H1 (cell line): ENCODE measurements around the gene IFI27L1. TPM values are rescaled to one million over a fixed set of nuclear protein-coding genes. Genes with fewer than 3 reads are reported as not detected.

Source experiments
- CTCF ChIA-PET: fragments of 300-600 bp; sonication (Branson Sonifier 250); formaldehyde crosslinking; loops from one replicate; lab custom pipeline; 2021; ENCODE audit not compliant: partially characterized antibody; lab: Charles Lee
- POLR2A ChIA-PET: fragments of 300-600 bp; sonication (Branson Sonifier 250); formaldehyde crosslinking; loops from one replicate; lab custom pipeline; 2021; ENCODE audit warnings: inconsistent platforms; ENCODE audit not compliant: partially characterized antibody; lab: Charles Lee
- DNase-seq, 2 experiments: peaks; one replicate each; pipeline versions ENCODE4 v3.0.0 to v3.0.0-alpha.2; 2010 to 2022; ENCODE audit warnings: low spot score in 2 of 2, low read depth in 1 of 2, mixed read lengths in 1 of 2
- FAIRE-seq: peaks from 2 replicates; lab custom pipeline; 2011; peaks lifted over from hg19 to GRCh38; lab: Jason Lieb, UNC
- H2AFZ ChIP-seq: 2 replicates; pipeline ENCODE4 v1.8.1; 2012; ENCODE audit warnings: low read length, inconsistent platforms
- H2AK5ac ChIP-seq: 2 replicates; pipeline ENCODE4 v1.6.1; 2013; ENCODE audit warnings: low read depth, low read length
- H2BK120ac ChIP-seq: replicated peaks from 2 replicates; pipeline ENCODE3; 2013; ENCODE audit warnings: low read depth, low read length, inconsistent platforms
- H2BK12ac ChIP-seq: 2 replicates; pipeline ENCODE4 v1.6.1; 2013; ENCODE audit warnings: low read depth, low read length
- H2BK15ac ChIP-seq: 2 replicates; pipeline ENCODE4 v1.6.1; 2013; ENCODE audit warnings: low read length
- H2BK20ac ChIP-seq: 2 replicates; pipeline ENCODE4 v1.6.1; 2013; ENCODE audit warnings: low read length
- H2BK5ac ChIP-seq: 2 replicates; pipeline ENCODE4 v1.6.1; 2013; ENCODE audit warnings: low read depth, low read length
- H3K14ac ChIP-seq: 2 replicates; pipeline ENCODE4 v1.6.1; 2013; ENCODE audit warnings: inconsistent platforms; ENCODE audit not compliant: insufficient read length
- H3K18ac ChIP-seq: 2 replicates; pipeline ENCODE4 v1.6.1; 2013; ENCODE audit warnings: low read length; ENCODE audit errors: extremely low read depth
- H3K23ac ChIP-seq: 2 replicates; pipeline ENCODE4 v1.6.1; 2013; ENCODE audit warnings: inconsistent platforms; ENCODE audit not compliant: insufficient read length
- H3K23me2 ChIP-seq: 2 replicates; pipeline ENCODE4 v1.6.1; 2013; ENCODE audit warnings: low read depth, low read length
- H3K27ac ChIP-seq: 2 replicates; pipeline ENCODE4 v1.6.1; 2011; ENCODE audit warnings: low read depth, low read length, inconsistent platforms
- H3K27me3 ChIP-seq, 4 experiments: replicated peaks in 1 of 4; 1 replicate in 1 of 4; 2 replicates in 3 of 4; pipeline versions ENCODE4 v1.6.1 to v1.8.1; 2011 to 2013; ENCODE audit warnings: low read length in 3 of 4, mild to moderate bottlenecking in 3 of 4, inconsistent platforms in 2 of 4, mixed read lengths in 2 of 4, moderate library complexity in 1 of 4; ENCODE audit not compliant: control insufficient read depth in 3 of 4, insufficient read depth in 3 of 4; ENCODE audit errors: extremely low read depth in 1 of 4
- H3K36me3 ChIP-seq, 4 experiments: 2 replicates each; pipeline versions ENCODE4 v1.6.1 to v1.8.1; 2011 to 2013; ENCODE audit warnings: mild to moderate bottlenecking in 4 of 4, low read length in 3 of 4, moderate library complexity in 2 of 4, control low read depth in 1 of 4, inconsistent platforms in 1 of 4; ENCODE audit not compliant: insufficient read depth in 4 of 4, control insufficient read depth in 2 of 4
- H3K4ac ChIP-seq: replicated peaks from 2 replicates; pipeline ENCODE3; 2013; ENCODE audit warnings: low read length, low read depth, mixed read lengths, inconsistent platforms; ENCODE audit not compliant: insufficient read length
- H3K4me1 ChIP-seq, 4 experiments: replicated peaks in 1 of 4; 1 replicate in 1 of 4; 2 replicates in 3 of 4; pipeline versions ENCODE4 v1.6.1 to v1.8.1; 2011 to 2013; ENCODE audit warnings: low read length in 3 of 4, inconsistent platforms in 2 of 4, mixed read lengths in 1 of 4; ENCODE audit not compliant: insufficient read depth in 4 of 4, control insufficient read depth in 3 of 4
- H3K4me2 ChIP-seq, 2 experiments: 2 replicates each; pipeline versions ENCODE4 v1.6.1 to v1.8.1; 2011 to 2013; ENCODE audit warnings: low read depth in 2 of 2, low read length in 2 of 2, control low read depth in 1 of 2, inconsistent platforms in 1 of 2, mild to moderate bottlenecking in 1 of 2; ENCODE audit not compliant: insufficient read depth in 1 of 2
- H3K4me3 ChIP-seq, 4 experiments: fragments of 200-600, 300-600 bp in 1 of 4; sonication (generic), shearing (Covaris generic), sonication (Bioruptor Twin) in 1 of 4; 2 replicates each; pipeline versions ENCODE4 v1.5.1 to v1.8.1; 2011 to 2016; ENCODE audit warnings: low read length in 4 of 4, low read depth in 3 of 4, control low read depth in 2 of 4, inconsistent platforms in 2 of 4, mild to moderate bottlenecking in 2 of 4, mixed read lengths in 1 of 4, moderate library complexity in 1 of 4; ENCODE audit not compliant: insufficient read depth in 2 of 4; ENCODE audit errors: extremely low read depth in 1 of 4
- H3K56ac ChIP-seq: replicated peaks from 2 replicates; pipeline ENCODE3; 2013; ENCODE audit warnings: low read depth, mild to moderate bottlenecking, mixed read lengths, low read length, inconsistent platforms; ENCODE audit not compliant: insufficient read length
- H3K79me1 ChIP-seq: 2 replicates; pipeline ENCODE4 v1.6.1; 2013; ENCODE audit warnings: low read depth, low read length, control low read depth
- H3K79me2 ChIP-seq, 2 experiments: 2 replicates each; pipeline versions ENCODE4 v1.6.1 to v1.8.1; 2012 to 2013; ENCODE audit warnings: low read length in 2 of 2, mild to moderate bottlenecking in 2 of 2, inconsistent platforms in 1 of 2; ENCODE audit not compliant: insufficient read depth in 2 of 2, control insufficient read depth in 1 of 2
- H3K9ac ChIP-seq, 4 experiments: replicated peaks in 1 of 4; 1 replicate in 1 of 4; 2 replicates in 3 of 4; pipeline versions ENCODE4 v1.6.1 to v1.8.1; 2011 to 2013; ENCODE audit warnings: low read depth in 3 of 4, low read length in 3 of 4, control low read depth in 2 of 4, mild to moderate bottlenecking in 2 of 4, moderate library complexity in 2 of 4, inconsistent platforms in 1 of 4; ENCODE audit errors: extremely low read depth in 1 of 4
- H3K9me3 ChIP-seq, 2 experiments: 2 replicates each; pipeline versions ENCODE4 v1.6.1 to v1.8.1; 2012 to 2013; ENCODE audit warnings: mild to moderate bottlenecking in 2 of 2, moderate library complexity in 2 of 2, control low read depth in 1 of 2, inconsistent platforms in 1 of 2, low read depth in 1 of 2, low read length in 1 of 2, mixed read lengths in 1 of 2; ENCODE audit not compliant: insufficient read depth in 2 of 2
- H4K20me1 ChIP-seq, 2 experiments: replicated peaks in 1 of 2; 2 replicates each; pipeline versions ENCODE3 to v1.8.1; 2011 to 2013; ENCODE audit warnings: inconsistent platforms in 2 of 2, low read length in 2 of 2, mild to moderate bottlenecking in 1 of 2; ENCODE audit not compliant: insufficient read depth in 2 of 2, control insufficient read depth in 1 of 2
- H4K5ac ChIP-seq: 2 replicates; pipeline ENCODE4 v1.6.1; 2013; ENCODE audit warnings: low read length, low read depth, mixed read lengths, inconsistent platforms; ENCODE audit not compliant: insufficient read length
- H4K8ac ChIP-seq: 2 replicates; pipeline ENCODE4 v1.8.0; 2013; ENCODE audit warnings: mild to moderate bottlenecking, moderate library complexity, low read length, inconsistent platforms; ENCODE audit not compliant: insufficient read depth; ENCODE audit errors: extremely low read depth
- H4K91ac ChIP-seq: replicated peaks from 2 replicates; pipeline ENCODE3; 2013; ENCODE audit warnings: low read length, mixed read lengths, inconsistent platforms; ENCODE audit not compliant: insufficient read length
- SP2 ChIP-seq: IDR thresholded peaks from 2 replicates; pipeline ENCODE4 v1.6.1; 2012; ENCODE audit warnings: mild to moderate bottlenecking, low read length, inconsistent platforms
- WGBS, 2 experiments: shearing (Covaris generic) in 1 of 2; methylation state at CpG; one replicate each; pipeline versions ENCODE4 v1.1.6 to v1.1.7; 2013 to 2015; ENCODE audit warnings: low lambda C conversion rate in 2 of 2, mixed read lengths in 2 of 2, inconsistent platforms in 1 of 2, low coverage in 1 of 2, missing lambda C conversion rate in 1 of 2; ENCODE audit not compliant: insufficient replicate concordance in 2 of 2, insufficient coverage in 1 of 2, insufficient read length in 1 of 2; ENCODE audit errors: extremely low coverage in 1 of 2, missing lambda C conversion rate in 1 of 2; 5-methylcytosine and 5-hydroxymethylcytosine counted together
- polyA plus RNA-seq, 7 experiments: library from polyadenylated mRNA; depleted of rRNA in 3 of 7; stranded (reverse) in 5 of 7; unstranded in 2 of 7; fragments of >200 nt in 5 of 7; fragments of 200-250 nt in 2 of 7; gene quantifications; 1 replicate in 5 of 7; 2 replicates in 1 of 7; 4 replicates in 1 of 7; pipeline versions ENCODE4 v1.2.1 to v1.2.3, GENCODE V29; 2011 to 2013; ENCODE audit warnings: missing spikeins in 2 of 7, mixed read lengths in 2 of 7
- total RNA-seq: library from RNA; stranded (reverse); fragmentation: NEBNext Ultra II Directional; extraction: Animal tissue kit (Norgen Biotek cat#: 25700); gene quantifications from 2 replicates; pipeline ENCODE4 v1.2.1, GENCODE V29; 2021

Gene IFI27L1
- total and polyA plus RNA-seq, 2 of the 8 experiments (the other 6 are each of a cell fraction or from before 2014, with no cell fraction given) = 21.2 to 30.5 TPM

- Histone ChIP-seq H3K18ac (no peak overlapping the region), H3K23me2 (0 out of 2 replicates have a peak, but pooled peaks cover 3% of the 10 kb centered on the region), H2BK15ac (no peak overlapping the region), H2AK5ac (no peak overlapping the region), H2BK12ac (no peak overlapping the region), H3K9ac (no peak overlapping the region), H3K79me2 (no peaks in the 10 kb centered on the region), H3K56ac (no peak overlapping the region), H3K9me3 (peaks cover 2 to 7% of the 10 kb centered on the region in 2 experiments; a peak in 1 of 4 replicates), H3K4me1 (peaks cover 0 to 4% (median 1%) of the 10 kb centered on the region in 4 experiments; a peak in 3 of 7 replicates), H4K8ac (no peak overlapping the region), H3K27me3 (peaks cover 0 to 2% (median 0%) of the 10 kb centered on the region in 4 experiments; a peak in 2 of 7 replicates), H3K4me3 (no peak overlapping the region), H2BK120ac (no peak overlapping the region), H3K23ac (no peak overlapping the region), H2BK20ac (no peak overlapping the region), H3K36me3 (no peaks in the 10 kb centered on the region), H3K14ac (no peak overlapping the region), H2BK5ac (no peak overlapping the region), H2AFZ (no peak overlapping the region), H4K5ac (no peak overlapping the region), H3K4ac (no peak overlapping the region), H3K4me2 (no peak overlapping the region), H3K27ac (no peak overlapping the region), H3K79me1 (no peaks in the 10 kb centered on the region), H4K91ac (no peak overlapping the region), H4K20me1 (no peaks in the 10 kb centered on the region)
- ChIA-PET CTCF (interaction anchor here (1.0 to 2.2 kb wide), 4 partner anchors 14 to 87 kb away, joined by 3 to 12 read pairs (median 4); no protein-coding TSS in a partner anchor), POLR2A (no interaction called here)
- FAIRE-seq (no peak), DNase-seq (no peak)
- 100% methylated on average over 1 of the region's 1 CpG; no CpG with 5 or more reads in 1 of the 2 experiments for WGBS, 2 experiments
- TF ChIP-seq SP2 = no peak
Measured at GRCh38 chr14:94123868-94124267, 42.8 kb downstream of the IFI27L1 start.
